SK-N-MC (cell line): Measurements from ENCODE around the gene XPO4.
"Not testable (repeated sequence)": the region's sequence is repeated elsewhere in the genome, so short reads cannot be mapped to it uniquely, and the experiment has no call there.

ENCODE experiments used
- DNase-seq: peaks from one replicate; pipeline ENCODE4 v3.0.0-alpha.2; 2011; ENCODE audit warnings: low read depth, low spot score
- H3K27ac ChIP-seq: fragments of 200-600 bp; sonication (generic); 2 replicates; pipeline ENCODE4 v1.5.1; 2016; ENCODE audit warnings: mixed run types
- H3K36me3 ChIP-seq: fragments of 200-600 bp; sonication (generic); 2 replicates; pipeline ENCODE4 v1.6.1; 2017; ENCODE audit warnings: antibody characterized with exemption, low read length, mixed read lengths; ENCODE audit not compliant: insufficient read depth
- H3K4me3 ChIP-seq: fragments of 200-600 bp; sonication (generic); 2 replicates; pipeline ENCODE4 v1.5.1; 2016
- H3K9ac ChIP-seq: fragments of 200-600 bp; sonication (generic); 2 replicates; pipeline ENCODE4 v1.8.0; 2017; ENCODE audit warnings: mixed run types, mixed read lengths; ENCODE audit not compliant: insufficient read length
- H3K9me3 ChIP-seq: fragments of 200-600 bp; sonication (generic); 2 replicates; pipeline ENCODE4 v1.6.1; 2017; ENCODE audit warnings: low read depth, mild to moderate bottlenecking, antibody characterized with exemption, low read length, moderate library complexity, mixed read lengths
- EZH2 ChIP-seq: fragments of 200-600 bp; sonication (generic); IDR thresholded peaks from one replicate; pipeline ENCODE4 v1.6.1; 2017; ENCODE audit warnings: antibody characterized with exemption
- FOXP2 ChIP-seq: optimal IDR thresholded peaks from 2 replicates; pipeline ENCODE3; 2011; ENCODE audit warnings: mild to moderate bottlenecking, moderate library complexity; ENCODE audit not compliant: insufficient read depth; ENCODE audit errors: extremely low read length, control extremely low read depth
- POLR2AphosphoS5 ChIP-seq: IDR thresholded peaks from 2 replicates; pipeline ENCODE4 v1.6.1; 2012; ENCODE audit warnings: mild to moderate bottlenecking, low read depth, low read length, borderline replicate concordance

The XPO4 gene

GRCh38 chr13:20772401-20773131 lies 130.0 kb downstream of the XPO4 start:
- H3K9ac ChIP-seq = peak overlapping the region; percentile 75
- no peak overlapping the region for H3K27ac ChIP-seq

GRCh38 chr13:20769834-20770233 lies 132.7 kb downstream of the XPO4 start:
- TF ChIP-seq EZH2 (no peak), FOXP2 (no peak), POLR2AphosphoS5 (no peak)
- H3K9me3 ChIP-seq = no peaks in the 10 kb centered on the region; the same call in 1 of the 2 replicates
- no peak overlapping the region for H3K9ac ChIP-seq
- no peak overlapping the region for H3K27ac ChIP-seq
- H3K36me3 ChIP-seq = no peaks in the 10 kb centered on the region
- no peak overlapping the region for H3K4me3 ChIP-seq
- DNase-seq = no peak

More at GRCh38 chr13:20772401-20773131, 130.0 kb downstream of the XPO4 start:
- peaks cover 5% of the 10 kb centered on the region; the same call in 1 of the 2 replicates for H3K36me3 ChIP-seq
- H3K4me3 ChIP-seq = peak overlapping the region; percentile 75
- H3K9me3 ChIP-seq = no peaks in the 10 kb centered on the region; the same call in 1 of the 2 replicates
- no peak for DNase-seq
- no peak for TF ChIP-seq EZH2
- no peak for TF ChIP-seq POLR2AphosphoS5
- TF ChIP-seq FOXP2 = no peak

- no peak for TF ChIP-seq EZH2
- no peak for TF ChIP-seq POLR2AphosphoS5
- TF ChIP-seq FOXP2 = no peak
- no peaks in the 10 kb centered on the region; the same call in 1 of the 2 replicates for H3K9me3 ChIP-seq
- H3K36me3 ChIP-seq = no peaks in the 10 kb centered on the region
- no peak overlapping the region for H3K27ac ChIP-seq
- H3K9ac ChIP-seq = no peak overlapping the region
- no peak overlapping the region for H3K4me3 ChIP-seq
- DNase-seq = no peak
These were observed 133.5 kb downstream of the XPO4 start for GRCh38 chr13:20769091-20769490.

GRCh38 chr13:20767309-20767943 lies 135.1 kb downstream of the XPO4 start:
- Histone ChIP-seq H3K36me3 (no peaks in the 10 kb centered on the region), H3K4me3 (no peak overlapping the region), H3K27ac (no peak overlapping the region), H3K9ac (no peak overlapping the region), H3K9me3 (no peaks in the 10 kb centered on the region; the same call in 1 of the 2 replicates)
- TF ChIP-seq EZH2 = no peak
- no peak for DNase-seq

GRCh38 chr13:20760872-20761271 lies 141.7 kb downstream of the XPO4 start:
- DNase-seq = no peak
- H3K4me3 ChIP-seq = no peak overlapping the region
- TF ChIP-seq POLR2AphosphoS5 (no peak), EZH2 (no peak), FOXP2 (no peak)
- no peaks in the 10 kb centered on the region for H3K9me3 ChIP-seq
- no peak overlapping the region for H3K9ac ChIP-seq
- H3K27ac ChIP-seq = no peak overlapping the region
- no peaks in the 10 kb centered on the region for H3K36me3 ChIP-seq

- no peak overlapping the region for H3K27ac ChIP-seq
- H3K9me3 ChIP-seq = peaks cover 2% of the 10 kb centered on the region; the same call in 1 of the 2 replicates
- no peak for DNase-seq
These were observed 148.5 kb downstream of the XPO4 start for GRCh38 chr13:20754009-20754408.

GRCh38 chr13:20749377-20749776 lies 153.2 kb downstream of the XPO4 start:
- no peak overlapping the region for H3K4me3 ChIP-seq
- no peak for DNase-seq
- no peak overlapping the region for H3K9ac ChIP-seq
- H3K9me3 ChIP-seq = peaks cover 2% of the 10 kb centered on the region; the same call in 1 of the 2 replicates
- no peak overlapping the region for H3K27ac ChIP-seq
- H3K36me3 ChIP-seq = no peaks in the 10 kb centered on the region
- TF ChIP-seq FOXP2 (no peak), EZH2 (no peak), POLR2AphosphoS5 (no peak)

More at GRCh38 chr13:20754009-20754408, 148.5 kb downstream of the XPO4 start:
- Histone ChIP-seq H3K9ac (no peak overlapping the region), H3K36me3 (no peaks in the 10 kb centered on the region), H3K4me3 (no peak overlapping the region)
- TF ChIP-seq FOXP2 (no peak), EZH2 (no peak), POLR2AphosphoS5 (no peak)

- not testable (repeated sequence) for H3K36me3 ChIP-seq, H3K9ac ChIP-seq, H3K27ac ChIP-seq, DNase-seq, H3K4me3 ChIP-seq, H3K9me3 ChIP-seq
These were observed 158.6 kb downstream of the XPO4 start for GRCh38 chr13:20743830-20744404.

- Histone ChIP-seq H3K9me3 (no peaks in the 10 kb centered on the region), H3K9ac (no peak overlapping the region), H3K36me3 (no peaks in the 10 kb centered on the region), H3K27ac (no peak overlapping the region), H3K4me3 (no peak overlapping the region)
- DNase-seq = no peak
- TF ChIP-seq FOXP2 = no peak
- TF ChIP-seq EZH2 = no peak
- TF ChIP-seq POLR2AphosphoS5 = no peak
These were observed 162.5 kb downstream of the XPO4 start for GRCh38 chr13:20740021-20740420.
